Measurements from ENCODE around the gene ZNF331.
A peak's percentile ranks its signal among the peaks of the same experiment; 100 is the strongest.

Gene ZNF331

DNA sequence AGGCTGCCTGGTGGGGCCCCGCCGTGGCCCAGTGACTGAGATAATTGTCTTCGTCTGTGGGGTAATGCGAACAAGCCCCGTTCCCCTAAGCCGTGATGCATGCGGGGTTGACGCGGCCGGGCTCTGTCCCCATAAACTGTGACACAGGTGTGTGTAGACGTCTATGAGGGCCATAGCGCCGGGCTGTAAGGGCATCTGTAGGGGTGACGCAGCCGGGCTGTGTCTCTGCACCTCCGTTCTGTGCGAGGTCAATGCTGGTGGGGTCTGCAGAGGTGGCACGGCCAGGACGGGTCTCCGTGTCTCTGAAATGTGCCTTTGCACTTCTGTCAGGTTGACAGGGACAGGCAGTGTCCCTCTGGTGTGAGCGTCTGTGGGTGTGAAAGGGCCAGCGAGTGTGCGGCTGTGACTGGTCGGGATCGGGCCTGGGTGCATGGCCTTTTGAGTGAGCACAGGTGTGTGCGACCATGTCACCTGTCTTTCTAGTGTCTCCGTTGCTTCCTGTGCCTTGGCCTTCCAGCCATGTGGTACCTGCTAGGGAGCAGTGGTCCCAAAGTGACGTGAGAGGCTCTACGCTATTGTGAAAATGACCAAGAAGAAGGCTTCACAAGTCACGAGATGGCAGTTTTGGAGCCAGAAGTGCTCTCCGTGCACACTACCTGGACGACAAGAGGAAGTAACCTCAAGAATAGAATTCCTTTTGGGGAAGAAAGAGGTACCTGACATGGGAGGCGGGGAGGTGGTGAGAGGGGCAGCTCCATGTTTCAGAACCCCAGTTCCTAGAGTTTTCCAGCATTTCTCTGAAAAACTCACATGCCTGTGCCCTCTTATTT, 16.4 kb upstream of the ZNF331 start:
- no peak for DNase-seq

DNA sequence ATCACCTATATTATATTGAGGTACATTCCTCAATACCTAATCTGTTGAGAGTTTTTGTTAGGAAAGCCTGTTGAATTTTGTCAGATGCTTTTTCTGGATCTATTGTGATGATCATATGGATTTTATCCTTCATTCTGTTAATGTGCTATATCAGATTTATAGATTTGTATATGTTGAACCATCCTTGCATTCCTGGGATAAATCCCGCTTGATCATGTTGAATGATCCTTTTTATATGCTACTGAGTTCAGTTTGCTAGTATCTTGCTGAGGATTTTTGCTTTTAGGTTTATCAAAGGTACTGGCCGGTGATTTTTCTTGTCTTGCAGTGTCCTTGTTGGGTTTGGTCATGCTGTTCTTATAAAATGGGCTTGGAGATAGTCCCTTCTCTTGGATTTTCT, 12.0 kb upstream of the ZNF331 start:
- DNase-seq = no peak

DNA sequence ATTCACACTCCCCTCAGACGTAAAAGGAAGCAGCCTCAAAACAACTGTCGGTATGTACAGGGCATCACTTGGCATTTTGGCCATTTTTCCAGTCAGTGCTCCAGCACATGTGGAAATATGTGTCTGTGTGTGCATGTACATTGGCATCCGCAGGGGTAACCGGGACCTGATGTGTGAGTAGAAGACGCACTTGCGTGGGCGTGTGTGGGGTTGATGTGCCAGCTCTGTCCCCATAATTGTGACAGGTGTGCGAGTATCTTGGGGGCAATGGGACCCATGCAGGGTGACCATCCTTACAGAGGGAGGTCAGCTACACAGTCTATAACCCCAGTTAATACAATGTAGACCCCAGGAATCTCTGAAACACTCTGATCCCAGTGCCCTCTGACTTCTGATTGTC, 7.3 kb upstream of the ZNF331 start:
- DNase-seq = no peak

DNA sequence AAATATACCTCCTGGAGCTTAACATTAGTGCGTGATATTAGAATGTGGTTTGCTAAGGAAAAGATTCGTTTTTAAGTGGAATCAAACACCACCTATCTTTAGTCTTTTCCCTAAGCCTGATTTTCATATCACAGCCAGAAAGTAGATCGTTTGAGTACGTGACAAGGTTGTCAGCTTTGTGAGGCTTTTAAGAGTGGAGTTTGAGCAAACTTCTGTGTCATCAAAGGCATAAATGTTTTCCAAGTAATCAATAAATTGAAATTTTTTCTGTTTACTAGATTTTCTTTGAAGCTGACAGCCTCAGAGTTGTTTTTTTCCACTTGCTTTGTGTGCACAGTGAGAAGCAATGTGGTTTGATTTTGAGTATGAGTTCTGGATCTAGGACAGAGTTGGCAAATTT, 6.5 kb upstream of the ZNF331 start:
- no peak for DNase-seq

DNA sequence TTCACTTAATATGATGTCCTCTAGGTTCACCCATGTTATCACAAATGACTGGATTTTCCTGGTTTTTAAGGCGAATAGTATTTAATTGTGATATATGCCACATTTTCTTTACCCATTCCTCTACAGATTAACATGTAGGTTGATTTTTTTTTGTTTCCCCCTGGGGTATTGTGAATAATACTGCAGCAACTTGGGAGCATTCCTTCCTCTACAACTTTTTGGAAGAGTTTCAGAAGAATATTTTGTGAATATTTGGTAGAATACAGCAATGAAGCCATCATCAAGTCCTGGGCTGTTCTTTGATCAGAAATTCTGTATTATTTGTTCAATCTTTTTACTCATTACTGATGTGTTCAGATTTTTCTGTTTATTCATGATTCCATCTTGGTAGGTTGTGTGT, 5.6 kb upstream of the ZNF331 start:
- DNase-seq = no peak

DNA sequence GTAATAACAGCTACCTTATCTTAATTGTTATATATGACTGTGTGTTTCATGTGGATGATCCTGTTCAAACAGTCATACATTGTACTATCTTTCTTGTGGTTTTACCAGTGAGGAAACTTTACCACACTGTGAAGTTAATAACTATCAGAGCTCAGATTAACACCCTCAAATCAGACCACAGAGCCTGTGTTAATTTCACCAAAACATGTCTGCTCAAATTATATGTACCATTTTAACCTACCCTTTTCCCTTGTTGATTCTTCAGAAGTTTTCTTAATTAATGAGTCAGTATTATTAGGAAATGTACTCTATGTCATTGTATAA, 1.8 kb upstream of the ZNF331 start:
- DNase-seq = no peak

DNA sequence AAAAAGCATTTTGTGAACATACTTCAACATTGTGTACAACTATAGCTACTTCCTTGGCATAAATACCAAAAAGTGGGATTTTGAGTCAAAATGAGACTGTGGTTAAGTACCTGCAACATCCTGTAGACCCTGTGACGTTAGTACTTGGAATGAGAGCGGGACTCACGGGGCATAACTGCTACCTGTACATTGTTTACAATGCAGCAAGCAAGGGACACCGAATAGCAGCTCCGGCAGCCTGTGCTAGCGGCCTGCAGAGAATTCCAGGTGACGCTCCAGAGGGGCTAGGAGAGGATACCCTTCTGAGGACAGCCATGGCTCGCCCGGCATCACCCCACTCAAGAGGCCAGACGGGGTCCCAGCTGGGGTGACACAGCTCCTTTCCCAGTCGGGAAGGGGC, 824 bp upstream of the ZNF331 start:
- DNase-seq = no peak

DNA sequence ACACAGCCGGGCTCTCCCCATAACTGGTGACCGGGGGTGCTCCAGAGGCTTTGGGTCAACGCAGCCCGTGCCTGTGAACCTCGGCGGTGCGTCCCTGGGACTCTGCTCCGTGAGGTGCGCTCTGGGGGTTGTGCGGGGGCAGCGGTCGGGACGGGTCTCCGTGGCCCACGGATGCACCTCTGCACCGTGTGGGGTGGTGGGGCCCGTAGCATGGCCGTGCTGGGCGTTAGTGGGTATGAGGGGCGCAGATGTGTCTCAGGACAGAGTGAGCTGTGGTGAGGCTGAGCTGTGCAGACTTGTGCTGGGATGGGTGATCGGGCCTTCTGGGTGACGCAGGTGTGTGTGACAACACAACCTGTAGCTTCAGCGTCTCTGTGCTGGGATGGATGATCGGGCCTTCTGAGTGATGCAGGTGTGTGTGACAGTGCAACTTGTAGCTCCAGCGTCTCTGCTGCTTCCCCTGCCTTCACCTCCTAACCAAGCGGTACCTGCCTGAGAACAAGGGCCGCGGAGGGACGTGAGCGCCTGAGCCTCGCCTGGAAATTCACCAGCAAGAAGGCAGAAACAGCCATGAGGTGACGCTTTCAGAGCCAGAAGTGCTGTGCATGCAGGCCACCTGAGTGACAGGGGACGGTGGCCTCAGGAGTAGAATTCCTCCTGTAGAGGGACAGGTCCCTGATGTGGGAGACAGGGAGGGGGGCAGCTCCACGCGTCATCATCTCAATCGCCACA, 599 bp downstream of the ZNF331 start:
- DNase-seq = no peak

DNA sequence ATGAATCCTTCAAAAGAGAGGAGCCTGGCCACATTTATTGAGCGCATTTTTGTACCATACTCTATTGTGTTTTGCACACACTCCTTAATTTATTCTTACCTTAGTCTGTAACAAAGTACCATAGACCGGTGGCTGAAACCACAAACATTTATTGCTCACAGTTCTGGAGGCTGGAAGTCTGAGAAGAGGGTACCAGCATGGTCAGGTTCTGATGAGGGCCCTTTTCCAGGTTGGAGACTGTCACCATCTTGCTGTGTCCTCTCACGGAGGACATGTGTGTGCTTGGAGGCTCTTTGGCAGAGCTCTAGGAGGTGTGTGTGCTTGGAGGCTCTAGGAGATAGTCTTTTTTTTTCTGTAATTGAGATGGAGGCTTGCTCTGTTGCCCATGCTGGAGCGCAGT, 2.1 kb downstream of the ZNF331 start:
- DNase-seq = no peak

DNA sequence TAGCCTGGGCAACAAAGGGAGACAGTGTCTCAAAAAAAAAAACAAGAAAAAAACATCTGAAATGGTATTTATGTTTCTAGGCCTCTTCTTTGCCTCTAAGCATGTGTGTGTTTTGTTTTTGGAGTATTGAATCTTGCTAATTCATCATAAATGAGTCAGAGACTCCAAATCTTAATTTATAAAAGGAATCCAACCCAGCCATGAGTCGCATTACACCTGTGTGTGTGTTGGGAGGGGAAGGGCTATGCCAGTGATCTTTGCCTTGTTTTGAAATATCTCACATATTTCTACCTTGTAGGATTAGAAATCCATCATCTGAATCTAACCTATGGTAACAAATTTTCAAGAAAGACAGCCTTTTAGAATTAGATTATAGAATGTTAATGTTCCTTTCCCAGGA, 4.0 kb downstream of the ZNF331 start:
- no peak for DNase-seq

DNA sequence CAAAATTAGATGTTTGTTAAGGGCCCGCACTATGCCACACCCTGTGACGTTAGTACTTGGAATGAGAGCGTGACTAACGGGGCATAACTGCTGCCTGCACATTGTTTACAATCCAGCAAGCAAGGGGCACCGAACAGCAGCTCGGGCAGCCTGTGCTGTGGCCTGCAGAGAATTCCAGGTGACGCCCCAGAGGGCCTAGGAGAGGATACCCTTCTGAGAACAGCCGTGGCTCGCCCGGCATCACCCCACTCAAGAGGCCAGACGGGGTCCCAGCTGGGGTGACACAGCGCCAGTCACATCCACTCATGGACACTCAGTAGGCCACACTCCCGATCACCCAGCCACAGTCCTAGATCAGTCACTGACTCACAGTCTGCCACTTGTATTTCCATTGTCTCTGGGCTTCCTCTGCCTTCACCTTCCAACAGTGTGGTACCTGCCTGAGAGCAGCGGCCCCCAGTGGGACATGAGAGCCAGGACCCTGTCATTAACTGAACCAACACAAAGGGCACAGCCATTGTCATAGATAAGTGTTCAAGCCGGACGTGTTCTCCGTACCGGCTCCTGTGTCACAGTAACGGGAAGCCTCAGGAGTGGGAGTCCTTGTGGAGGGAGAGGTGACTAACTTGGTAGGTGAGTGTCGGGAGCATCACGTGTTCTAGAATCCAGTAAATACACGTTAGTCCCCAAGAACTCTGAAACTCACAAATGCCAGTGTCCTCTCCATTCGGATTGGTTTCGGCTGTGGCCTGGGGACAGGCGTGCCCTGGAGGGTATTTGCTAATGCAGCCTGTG, 7.5 kb downstream of the ZNF331 start:
- no peak for DNase-seq

DNA sequence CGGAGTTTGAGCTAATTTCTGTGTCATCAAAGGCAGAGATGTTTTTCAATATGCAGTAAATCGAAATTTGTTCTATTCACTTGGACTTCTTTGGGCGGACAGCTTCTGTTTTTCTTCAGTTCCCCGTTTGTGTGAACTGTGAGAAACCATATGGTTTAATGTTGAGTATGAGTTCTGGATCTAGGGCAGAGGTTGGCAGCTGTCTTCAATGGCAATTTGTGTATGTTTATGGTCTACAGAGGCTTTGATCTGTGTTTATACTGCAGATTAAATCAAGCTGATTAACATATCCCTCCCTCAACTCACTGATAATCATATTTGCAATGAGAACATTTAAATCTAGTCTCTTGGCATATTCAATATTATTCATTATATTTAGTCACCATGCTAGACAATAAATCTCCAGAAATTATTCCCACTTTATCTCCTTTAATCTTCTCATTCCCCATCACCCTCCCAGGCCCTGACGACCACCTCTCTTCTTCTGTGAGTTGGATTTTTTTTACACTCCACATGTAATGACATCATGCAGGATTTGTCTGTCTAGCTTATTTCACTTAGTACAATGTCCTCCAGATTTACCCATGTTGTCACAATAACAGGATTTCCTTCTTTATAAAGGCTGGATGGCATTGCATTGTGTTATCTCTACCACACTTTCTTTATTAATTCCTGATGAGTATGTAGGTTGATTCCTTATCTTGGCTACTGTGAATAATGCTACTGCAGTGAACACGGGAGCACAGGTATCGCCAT, 9.0 kb downstream of the ZNF331 start:
- DNase-seq = no peak

DNA sequence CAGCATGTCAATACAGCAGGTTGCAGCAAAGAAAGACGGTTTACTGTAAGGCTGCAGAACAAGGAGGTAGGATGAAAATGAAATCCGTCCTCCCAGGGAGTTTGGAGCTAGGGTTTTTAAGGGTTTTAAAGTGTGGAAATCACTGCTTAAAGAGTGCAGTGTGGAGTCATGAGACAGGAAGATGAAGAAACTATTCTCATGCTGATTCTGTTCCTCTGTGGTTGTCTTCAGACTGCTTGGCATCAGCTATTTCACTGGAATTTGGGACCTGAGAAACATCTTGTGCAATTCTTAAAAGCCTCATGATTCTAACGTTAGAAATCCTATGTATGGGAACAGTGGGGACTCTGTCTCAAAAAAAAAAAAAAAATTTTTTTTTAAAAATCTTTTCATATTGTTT, 11.4 kb downstream of the ZNF331 start:
- DNase-seq = no peak

DNA sequence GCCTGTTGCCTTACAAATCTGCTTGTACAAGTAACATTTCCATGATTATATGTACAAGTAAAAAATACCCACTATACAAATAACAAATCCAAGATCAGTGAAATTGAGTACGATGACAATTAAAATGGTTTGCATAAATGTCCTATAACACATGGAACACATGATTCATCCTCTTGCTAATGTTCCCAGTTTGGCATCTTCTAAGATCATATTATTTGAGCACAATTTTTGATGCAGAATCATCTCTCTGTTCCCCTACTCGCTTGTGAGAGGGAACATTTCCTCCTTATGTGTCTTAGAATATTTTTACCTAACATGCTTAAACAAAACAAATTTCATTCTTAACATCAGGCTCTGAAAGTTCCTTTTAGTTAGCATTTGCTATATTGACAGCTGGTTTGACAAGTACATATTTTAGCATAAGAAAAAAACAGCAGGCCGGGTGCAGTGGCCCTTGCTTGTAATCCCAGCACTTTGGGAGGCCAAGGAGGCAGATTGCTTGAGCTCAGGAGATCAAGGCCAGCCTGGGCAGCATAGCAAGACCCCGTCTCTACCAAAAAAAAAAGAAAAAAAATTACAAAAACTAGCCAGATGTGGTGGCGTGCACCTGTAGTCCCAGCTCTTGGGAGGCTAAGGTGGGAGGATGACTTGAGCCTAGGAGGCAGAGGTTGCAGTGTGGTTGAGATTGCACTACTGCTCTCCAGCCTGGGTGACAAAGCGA, 14.2 kb downstream of the ZNF331 start:
- no peak for DNase-seq

DNA sequence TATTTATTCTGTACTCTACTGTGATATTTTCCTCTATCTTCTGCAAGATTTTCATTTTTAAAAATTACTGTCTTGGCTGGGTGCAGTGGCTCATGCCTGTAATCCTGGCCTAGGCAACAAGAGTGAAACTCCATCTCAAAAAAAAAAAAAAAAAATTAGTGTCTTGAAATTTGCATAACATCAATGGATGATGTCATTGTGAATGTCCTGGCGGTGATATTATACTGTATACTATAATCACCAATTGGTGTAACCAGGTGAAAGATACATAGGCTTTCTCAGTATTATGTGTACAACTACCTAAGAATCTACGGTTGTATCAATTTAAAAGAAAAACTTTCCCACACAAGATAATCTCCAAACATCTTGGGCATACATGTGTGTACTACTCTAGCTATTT, 15.2 kb downstream of the ZNF331 start:
- DNase-seq = no peak

DNA sequence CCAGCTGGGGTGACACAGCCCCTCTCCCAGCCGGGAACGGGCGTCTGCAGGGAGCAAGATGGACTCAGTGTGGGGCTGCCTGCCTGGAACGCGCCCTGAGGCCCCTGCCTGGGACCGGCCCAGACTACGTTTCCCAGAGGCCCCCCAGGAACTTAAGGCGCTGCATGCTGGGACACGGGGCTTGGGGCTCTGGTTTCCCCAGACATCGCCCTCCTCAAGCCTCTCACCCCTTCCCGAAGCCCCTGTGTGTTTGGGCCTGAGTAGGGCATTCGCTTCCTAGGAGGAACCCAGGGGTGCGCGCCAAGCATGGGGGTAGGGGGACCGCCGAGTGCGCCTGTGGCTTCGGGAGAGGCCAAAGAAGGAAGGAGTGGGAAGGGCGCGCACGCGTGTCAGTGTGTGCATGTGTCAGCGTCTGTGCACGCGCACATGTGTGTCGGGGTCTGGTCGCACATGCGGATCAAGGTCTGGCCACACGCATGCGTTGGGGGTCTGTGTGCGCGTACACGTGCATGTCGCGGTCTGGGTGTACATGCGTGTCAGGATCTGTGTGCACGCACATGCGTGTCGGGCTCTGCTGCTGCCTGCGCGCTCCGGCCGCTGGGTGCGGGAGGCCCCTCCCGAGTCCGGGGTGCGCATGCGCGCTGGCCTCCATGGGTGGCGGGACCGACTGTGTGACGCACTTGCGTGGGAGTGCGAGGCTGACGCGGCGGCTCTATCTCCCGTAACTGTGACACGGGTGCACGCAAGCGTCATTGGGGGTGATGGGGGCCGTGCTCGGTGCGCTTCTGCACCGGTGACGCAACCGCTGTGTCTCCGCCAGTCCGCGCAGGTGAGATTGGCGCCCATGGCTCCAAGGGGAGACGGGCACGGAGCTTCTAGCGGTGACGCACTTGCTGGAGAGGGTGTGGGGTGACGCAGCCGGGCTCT, 16.2 kb downstream of the ZNF331 start:
- peak; percentile 85 to 93 for DNase-seq

DNA sequence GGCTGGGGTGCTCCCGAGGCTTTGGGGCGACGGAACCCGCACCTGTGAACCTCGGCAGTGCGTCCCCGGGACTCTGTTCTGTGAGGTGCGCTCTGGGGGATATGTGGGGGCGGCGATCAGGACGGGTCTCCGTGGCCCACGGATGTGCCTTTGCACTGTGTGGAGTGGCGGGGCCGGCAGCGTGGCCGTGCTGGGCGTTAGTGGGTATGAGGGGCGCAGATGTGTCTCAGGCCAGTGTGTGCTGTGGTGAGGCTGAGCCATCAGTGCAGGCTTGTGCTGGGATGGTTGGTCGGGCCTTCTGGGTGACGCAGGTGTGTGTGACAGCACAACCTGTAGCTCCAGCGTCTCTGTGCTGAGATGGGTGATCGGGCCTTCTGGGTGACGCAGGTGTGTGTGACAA, 16.9 kb downstream of the ZNF331 start:
- no peak for DNase-seq

DNA sequence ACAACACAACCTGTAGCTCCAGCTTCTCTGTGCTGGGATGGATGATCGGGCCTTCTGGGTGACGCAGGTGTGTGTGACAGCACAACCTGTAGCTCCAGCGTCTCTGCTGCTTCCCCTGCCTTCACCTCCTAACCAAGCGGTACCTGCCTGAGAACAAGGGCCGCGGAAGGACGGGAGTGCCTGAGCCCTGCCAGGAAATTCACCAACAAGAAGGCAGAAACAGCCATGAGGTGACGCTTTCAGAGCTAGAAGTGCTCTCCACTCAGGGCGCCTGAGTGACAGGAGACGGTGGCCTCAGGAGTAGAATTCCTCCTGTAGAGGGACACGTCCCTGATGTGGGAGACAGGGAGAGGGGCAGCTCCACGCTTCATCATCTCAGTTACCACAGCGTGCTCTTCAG, 17.4 kb downstream of the ZNF331 start:
- DNase-seq = no peak

DNA sequence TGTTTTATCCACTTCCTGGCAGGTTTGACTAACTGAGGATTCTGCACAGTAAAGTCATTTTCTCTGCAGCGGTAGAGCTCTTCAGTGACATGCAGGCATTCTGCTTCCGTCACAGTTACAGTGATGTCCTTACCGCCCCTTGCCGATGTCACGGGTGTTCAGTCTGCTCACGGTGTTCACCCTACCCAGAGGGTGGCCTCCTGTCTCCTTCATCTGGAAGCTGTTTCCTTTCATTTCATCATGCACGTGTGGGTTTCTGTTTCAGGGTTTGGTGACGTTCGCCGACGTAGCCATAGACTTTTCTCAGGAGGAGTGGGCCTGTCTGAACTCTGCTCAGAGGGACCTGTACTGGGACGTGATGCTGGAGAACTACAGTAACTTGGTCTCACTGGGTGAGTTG, 33.4 kb downstream of the ZNF331 start:
- DNase-seq = no peak

DNA sequence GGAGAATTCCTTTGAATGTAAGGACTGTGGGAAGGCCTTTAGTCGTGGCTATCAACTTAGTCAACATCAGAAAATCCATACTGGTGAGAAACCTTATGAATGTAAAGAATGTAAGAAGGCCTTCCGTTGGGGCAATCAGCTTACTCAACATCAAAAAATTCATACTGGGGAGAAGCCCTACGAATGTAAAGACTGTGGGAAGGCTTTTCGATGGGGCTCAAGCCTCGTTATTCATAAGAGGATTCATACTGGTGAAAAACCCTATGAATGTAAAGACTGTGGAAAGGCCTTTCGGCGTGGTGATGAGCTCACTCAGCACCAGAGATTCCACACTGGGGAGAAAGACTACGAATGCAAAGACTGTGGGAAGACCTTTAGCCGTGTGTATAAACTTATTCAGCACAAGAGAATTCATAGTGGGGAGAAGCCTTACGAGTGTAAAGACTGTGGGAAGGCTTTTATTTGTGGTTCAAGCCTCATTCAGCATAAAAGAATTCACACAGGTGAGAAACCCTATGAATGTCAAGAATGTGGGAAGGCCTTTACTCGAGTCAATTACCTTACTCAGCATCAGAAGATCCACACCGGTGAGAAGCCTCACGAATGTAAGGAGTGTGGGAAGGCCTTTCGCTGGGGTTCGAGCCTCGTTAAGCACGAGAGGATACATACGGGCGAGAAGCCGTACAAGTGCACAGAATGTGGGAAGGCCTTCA, 39.2 kb downstream of the ZNF331 start:
- no peak for DNase-seq

DNA sequence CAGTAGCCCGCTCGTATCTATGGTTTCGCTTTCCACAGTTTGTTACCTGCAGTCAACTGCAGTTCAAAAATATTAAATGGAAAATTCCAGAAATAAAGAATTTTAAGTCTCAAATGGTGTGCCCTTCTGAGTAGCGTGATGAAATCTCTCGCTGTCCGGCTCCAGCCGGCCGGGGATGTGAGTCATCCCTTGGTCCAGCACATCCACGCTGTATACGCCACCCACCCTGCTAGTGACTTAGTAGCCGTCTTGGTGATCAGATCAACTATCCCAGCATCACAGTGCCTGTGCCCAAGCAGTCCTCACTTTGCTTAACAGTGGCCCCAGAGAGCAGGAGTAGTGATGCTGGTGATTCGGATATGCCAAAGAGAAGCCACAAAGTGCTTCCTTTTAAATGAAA, 40.0 kb downstream of the ZNF331 start:
- DNase-seq = no peak

Data from stimulated activated CD4-positive, alpha-beta T cell treated with anti-CD3 and anti-CD28 coated beads, Interleukin-4, amount 100 ng/mL, for 4 hours (primary cell).